K562 (cell line): ENCODE data around the gene EVI5L. TPM values are rescaled to one million over a fixed set of nuclear protein-coding genes. Genes with fewer than 3 reads are reported as not detected.

Source experiments
- BRCA1 ChIP-seq, 2 experiments: fragments of 450-650 bp in 1 of 2; sonication (generic) in 1 of 2; formaldehyde crosslinking in 1 of 2; IDR thresholded peaks; 2 replicates each; pipeline versions ENCODE4 v1.5.0 to v1.6.1; 2017 to 2020; ENCODE audit warnings: mild to moderate bottlenecking in 1 of 2, missing genetic modification reagents in 1 of 2
- COPS2 ChIP-seq: fragments of 450-650 bp; conservative IDR thresholded peaks from 2 replicates; pipeline ENCODE4 v1.6.1; 2016; ENCODE audit warnings: mild to moderate bottlenecking, moderate library complexity
- EGR1 ChIP-seq: fragments of 450-650 bp; conservative IDR thresholded peaks from 2 replicates; pipeline ENCODE4 v1.6.1; 2017; ENCODE audit warnings: mild to moderate bottlenecking
- FOXO4 ChIP-seq: fragments of 450-650 bp; formaldehyde crosslinking; IDR thresholded peaks from 2 replicates; pipeline ENCODE4 v1.4.0; 2020; ENCODE audit warnings: mild to moderate bottlenecking, moderate library complexity
- HMGN3 ChIP-seq: IDR thresholded peaks from 2 replicates; pipeline ENCODE4 v1.6.1; 2011; ENCODE audit warnings: borderline replicate concordance, low read depth, mild to moderate bottlenecking, mixed read lengths, low read length; ENCODE audit not compliant: insufficient read length; ENCODE audit errors: extremely low read depth
- KDM2B ChIP-seq: fragments of 250-450 bp; sonication (Bioruptor Pico); IDR thresholded peaks from 2 replicates; pipeline ENCODE4 v1.8.0; 2021; ENCODE audit warnings: mild to moderate bottlenecking, moderate library complexity
- MAFK ChIP-seq: IDR thresholded peaks from 2 replicates; pipeline ENCODE4 v1.6.1; 2011; ENCODE audit warnings: low read length, improper control_type of control experiment
- PCBP1 ChIP-seq: fragments of 200-400 bp; formaldehyde crosslinking; IDR thresholded peaks from 2 replicates; pipeline ENCODE4 v1.6.1; 2018; ENCODE audit warnings: mild to moderate bottlenecking, low read depth, low read length; ENCODE audit not compliant: poor library complexity, severe bottlenecking
- PCBP2 ChIP-seq: fragments of 200-400 bp; formaldehyde crosslinking; IDR thresholded peaks from 2 replicates; pipeline ENCODE4 v1.6.1; 2018; ENCODE audit warnings: low read length, low read depth, mild to moderate bottlenecking, moderate library complexity; ENCODE audit not compliant: poor library complexity, severe bottlenecking
- PML ChIP-seq: IDR thresholded peaks from 2 replicates; pipeline ENCODE4 v1.6.1; 2012; ENCODE audit warnings: low read length, inconsistent platforms
- POLR2A ChIP-seq: fragments of 450-650 bp; conservative IDR thresholded peaks from 2 replicates; pipeline ENCODE4 v1.6.1; 2016
- POU5F1 ChIP-seq: fragments of 150-350 bp; IDR thresholded peaks from 2 replicates; pipeline ENCODE4 v1.6.1; 2014; ENCODE audit warnings: borderline replicate concordance, low read length, low read depth, mild to moderate bottlenecking; ENCODE audit not compliant: partially characterized antibody
- SAFB ChIP-seq: fragments of 200-400 bp; formaldehyde crosslinking; IDR thresholded peaks from 2 replicates; pipeline ENCODE4 v1.6.1; 2017; ENCODE audit warnings: low read depth, low read length, borderline replicate concordance
- SMC3 ChIP-seq: conservative IDR thresholded peaks from 2 replicates; pipeline ENCODE4 v1.6.1; 2011; ENCODE audit warnings: low read depth, low read length, improper control_type of control experiment; ENCODE audit not compliant: insufficient read depth
- SPI1 ChIP-seq: IDR thresholded peaks from 2 replicates; pipeline ENCODE4 v1.6.1; 2011; ENCODE audit warnings: low read depth, low read length, control low read depth, borderline replicate concordance
- TBL1XR1 ChIP-seq, 2 experiments: IDR thresholded peaks; 2 replicates each; pipeline ENCODE4 v1.6.1; 2012; ENCODE audit warnings: improper control_type of control experiment in 2 of 2, low read length in 2 of 2, mild to moderate bottlenecking in 1 of 2
- U2AF2 ChIP-seq: fragments of 200-400 bp; formaldehyde crosslinking; optimal IDR thresholded peaks from 2 replicates; pipeline ENCODE3; 2017; ENCODE audit warnings: low read depth, mild to moderate bottlenecking, low read length
- ZC3H4 ChIP-seq: sonication (generic); formaldehyde crosslinking; IDR thresholded peaks from 2 replicates; pipeline ENCODE4 v1.9.0; 2021; ENCODE audit warnings: missing genetic modification reagents, borderline replicate concordance
- ZNF717 ChIP-seq: fragments of 250-450 bp; sonication (Bioruptor Pico); IDR thresholded peaks from 2 replicates; pipeline ENCODE4 v1.5.0; 2021
- ZSCAN32 ChIP-seq: fragments of 450-650 bp; formaldehyde crosslinking; IDR thresholded peaks from 2 replicates; pipeline ENCODE4 v1.4.0; 2020; ENCODE audit warnings: mild to moderate bottlenecking, moderate library complexity
- polyA plus RNA-seq, 8 experiments: library from polyadenylated mRNA; depleted of rRNA in 4 of 8; stranded (reverse) in 5 of 8; unstranded in 3 of 8; fragments of >200 nt; fragmentation: Nextera tagmentation in 2 of 8; fragmentation: Illumina TruSeq in 1 of 8; extraction: Ambion mirVana in 2 of 8; extraction: Trizol in 1 of 8; gene quantifications; 2 replicates each; pipeline versions ENCODE4 v1.2.1 to v1.2.3, GENCODE V29; 2011 to 2014; ENCODE audit warnings: inconsistent platforms in 1 of 8, missing spikeins in 1 of 8
- total RNA-seq, 7 experiments: library from RNA; depleted of rRNA in 6 of 7; stranded (reverse); fragments of >200 nt in 6 of 7; fragmentation: Illumina TruSeq in 2 of 7; extraction: Trizol in 2 of 7; gene quantifications; 2 replicates each; pipeline versions ENCODE4 v1.2.1 to v1.2.3, GENCODE V29; 2011 to 2021; ENCODE audit warnings: low replicate concordance in 1 of 7
- TF ChIP-seq, protein P1 (sequence below): sonication (generic); formaldehyde crosslinking; IDR thresholded peaks from 2 replicates; pipeline ENCODE4 v1.8.0; 2022; ENCODE audit warnings: mild to moderate bottlenecking, missing genetic modification reagents
- TF ChIP-seq, protein P2 (sequence below): fragments of 450-650 bp; formaldehyde crosslinking; conservative IDR thresholded peaks from 2 replicates; pipeline ENCODE4 v1.4.0; 2022; ENCODE audit warnings: mild to moderate bottlenecking, missing genetic modification characterization

The EVI5L gene
- total and polyA plus RNA-seq, 9 of the 15 experiments (the other 6 are each of a cell fraction or from before 2014, with no cell fraction given), result 0.69 to 1.8 (median 1.2) TPM; not detected in 2

DNA sequence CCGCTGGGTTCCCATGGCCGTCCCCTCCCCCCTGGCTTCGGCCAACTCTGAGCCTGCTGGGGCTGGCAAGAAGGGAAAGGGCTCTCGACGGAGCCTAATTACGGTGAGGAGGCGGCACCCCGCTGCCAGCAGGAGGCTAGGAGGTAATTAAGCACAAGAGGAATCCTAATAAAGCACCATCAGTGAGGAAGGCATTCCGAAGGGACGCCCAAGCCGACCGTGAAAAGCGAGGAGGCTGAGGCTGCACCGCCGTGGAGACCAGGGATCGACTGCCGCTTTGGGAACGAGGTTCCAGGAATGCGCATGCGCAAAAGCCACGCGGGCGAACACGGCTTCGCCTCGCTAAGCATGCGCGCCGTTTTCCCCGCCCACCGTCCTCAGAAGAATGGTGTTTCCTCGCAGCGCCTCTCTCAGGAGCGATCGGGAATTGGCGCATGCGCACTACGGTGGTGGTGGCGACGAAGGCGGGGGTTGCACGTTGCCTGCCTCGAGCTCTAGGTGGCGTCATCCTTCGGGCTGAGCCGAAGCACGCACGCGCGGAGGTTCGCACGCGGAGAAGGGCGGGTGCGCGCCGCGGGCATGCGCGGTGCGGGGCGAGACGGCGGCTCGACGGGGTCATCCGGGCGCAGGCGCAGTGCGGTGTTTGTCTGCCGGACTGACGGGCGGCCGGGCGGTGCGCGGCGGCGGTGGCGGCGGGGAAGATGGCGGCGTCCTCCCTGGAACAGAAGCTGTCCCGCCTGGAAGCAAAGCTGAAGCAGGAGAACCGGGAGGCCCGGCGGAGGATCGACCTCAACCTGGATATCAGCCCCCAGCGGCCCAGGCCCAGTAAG lies 73.4 kb downstream of the EVI5L start, which contains the start of gene MAP2K7 (continued):
- no peak for TF ChIP-seq PCBP2
- 0 out of 4 replicates have a peak, but pooled peaks of 1 of the 2 experiments have one; percentile 12 for TF ChIP-seq TBL1XR1 (IDR thresholded peaks at IDR 0.05; ENCODE audit: low read length in 2 of 2)
- TF ChIP-seq POLR2A, result peak; percentile 97
- TF ChIP-seq KDM2B (CRISPR knock-in tag), result no peak; the same call in 1 of the 2 replicates
- TF ChIP-seq ZSCAN32 (CRISPR knock-in tag), result no peak
- TF ChIP-seq ZNF717 (CRISPR knock-in tag), result no peak
- no peak for TF ChIP-seq MAFK
- 0 out of 2 replicates have a peak, but pooled peaks have one; percentile 10 for TF ChIP-seq SMC3
- no peak for TF ChIP-seq FOXO4 (CRISPR knock-in tag)
- TF ChIP-seq SPI1, result no peak
- TF ChIP-seq EGR1, result peak; percentile 69
- TF ChIP-seq SAFB, result no peak
- no peak for TF ChIP-seq ZC3H4 (CRISPR knock-in tag)
- peak; percentile 95 for TF ChIP-seq POU5F1
- no peak for TF ChIP-seq BRCA1 (IDR thresholded peaks at IDR 0.05)
- TF ChIP-seq BRCA1 (CRISPR knock-in tag; IDR thresholded peaks at IDR 0.05), result no peak
- TF ChIP-seq, protein P1, sequence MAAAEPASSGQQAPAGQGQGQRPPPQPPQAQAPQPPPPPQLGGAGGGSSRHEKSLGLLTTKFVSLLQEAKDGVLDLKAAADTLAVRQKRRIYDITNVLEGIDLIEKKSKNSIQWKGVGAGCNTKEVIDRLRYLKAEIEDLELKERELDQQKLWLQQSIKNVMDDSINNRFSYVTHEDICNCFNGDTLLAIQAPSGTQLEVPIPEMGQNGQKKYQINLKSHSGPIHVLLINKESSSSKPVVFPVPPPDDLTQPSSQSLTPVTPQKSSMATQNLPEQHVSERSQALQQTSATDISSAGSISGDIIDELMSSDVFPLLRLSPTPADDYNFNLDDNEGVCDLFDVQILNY, result no peak
- peak; percentile 73 for TF ChIP-seq HMGN3
- TF ChIP-seq U2AF2, result no peak
- TF ChIP-seq, protein P2, sequence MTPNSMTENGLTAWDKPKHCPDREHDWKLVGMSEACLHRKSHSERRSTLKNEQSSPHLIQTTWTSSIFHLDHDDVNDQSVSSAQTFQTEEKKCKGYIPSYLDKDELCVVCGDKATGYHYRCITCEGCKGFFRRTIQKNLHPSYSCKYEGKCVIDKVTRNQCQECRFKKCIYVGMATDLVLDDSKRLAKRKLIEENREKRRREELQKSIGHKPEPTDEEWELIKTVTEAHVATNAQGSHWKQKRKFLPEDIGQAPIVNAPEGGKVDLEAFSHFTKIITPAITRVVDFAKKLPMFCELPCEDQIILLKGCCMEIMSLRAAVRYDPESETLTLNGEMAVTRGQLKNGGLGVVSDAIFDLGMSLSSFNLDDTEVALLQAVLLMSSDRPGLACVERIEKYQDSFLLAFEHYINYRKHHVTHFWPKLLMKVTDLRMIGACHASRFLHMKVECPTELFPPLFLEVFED (CRISPR knock-in tag), result peak; percentile 45; the same call in 1 of the 2 replicates
- no peak for TF ChIP-seq COPS2
- TF ChIP-seq PCBP1, result peak; percentile 64
- TF ChIP-seq PML, result peak; percentile 68; the same call in 1 of the 2 replicates
